LHCN-M2 (cell line): ENCODE data around the gene ADAM22. TPM values are rescaled to one million over a fixed set of nuclear protein-coding genes. Genes with fewer than 3 reads are reported as not detected.

ENCODE experiments used
- DNase-seq: peaks from one replicate; pipeline ENCODE4 v3.0.0-alpha.2; 2012; ENCODE audit warnings: low read depth
- total RNA-seq: library from RNA; depleted of rRNA; stranded (reverse); fragments of >200 nt; gene quantifications from 2 replicates; pipeline ENCODE4 v1.2.3, GENCODE V29; 2014

The ADAM22 gene
- total RNA-seq, 1 experiment from 2014 or later: 0.17 TPM

- DNase-seq: no peak
These were observed 231.6 kb downstream of the ADAM22 start for GRCh38 chr7:88165697-88166096.

GRCh38 chr7:88167223-88167622 lies 233.2 kb downstream of the ADAM22 start:
- no peak for DNase-seq

GRCh38 chr7:88167721-88168120 lies 233.7 kb downstream of the ADAM22 start:
- DNase-seq: no peak

GRCh38 chr7:88169717-88170320 lies 235.8 kb downstream of the ADAM22 start:
- peak; percentile 15 for DNase-seq

GRCh38 chr7:88172842-88173241 lies 238.8 kb downstream of the ADAM22 start:
- no peak for DNase-seq

- no peak for DNase-seq
These were observed 242.1 kb downstream of the ADAM22 start for GRCh38 chr7:88176190-88176589.

GRCh38 chr7:88183051-88183450 lies 249.0 kb downstream of the ADAM22 start:
- DNase-seq: no peak

- DNase-seq: peak; percentile 51
These were observed 250.8 kb downstream of the ADAM22 start for GRCh38 chr7:88184848-88185304.

- DNase-seq: no peak
These were observed 251.6 kb downstream of the ADAM22 start for GRCh38 chr7:88185650-88186049.

- DNase-seq: no peak
These were observed 257.9 kb downstream of the ADAM22 start for GRCh38 chr7:88191911-88192310.

GRCh38 chr7:88200261-88200660 lies 266.2 kb downstream of the ADAM22 start:
- no peak for DNase-seq

- no peak for DNase-seq
These were observed 266.7 kb downstream of the ADAM22 start for GRCh38 chr7:88200789-88201188.

GRCh38 chr7:88201305-88201704 lies 267.3 kb downstream of the ADAM22 start:
- no peak for DNase-seq

GRCh38 chr7:88202278-88202677 lies 268.2 kb downstream of the ADAM22 start:
- no peak for DNase-seq

- no peak for DNase-seq
These were observed 268.7 kb downstream of the ADAM22 start for GRCh38 chr7:88202799-88203198.

- DNase-seq: no peak
These were observed 269.4 kb downstream of the ADAM22 start for GRCh38 chr7:88203401-88203800.

GRCh38 chr7:88204525-88205110 lies 270.6 kb downstream of the ADAM22 start:
- DNase-seq: no peak

GRCh38 chr7:88205179-88205578 lies 271.1 kb downstream of the ADAM22 start:
- no peak for DNase-seq

- DNase-seq: no peak
These were observed 272.2 kb downstream of the ADAM22 start for GRCh38 chr7:88206254-88206653.

GRCh38 chr7:88208521-88208920 lies 274.5 kb downstream of the ADAM22 start:
- no peak for DNase-seq

- DNase-seq: no peak
These were observed 278.9 kb downstream of the ADAM22 start for GRCh38 chr7:88212918-88213317.

- no peak for DNase-seq
These were observed 280.4 kb downstream of the ADAM22 start for GRCh38 chr7:88214456-88214855.

- no peak for DNase-seq
These were observed 281.2 kb downstream of the ADAM22 start for GRCh38 chr7:88215295-88215694.

GRCh38 chr7:88216276-88216675 lies 282.2 kb downstream of the ADAM22 start:
- DNase-seq: no peak
